PC-9 (cell line): ENCODE measurements around the gene CD28.

Experiments
- EZH2 ChIP-seq: fragments of 200-600 bp; sonication (generic); IDR thresholded peaks from 2 replicates; pipeline ENCODE4 v1.8.0; 2017; ENCODE audit warnings: antibody characterized with exemption, low read depth
- TF ChIP-seq, protein P1 (sequence below): fragments of 200-600 bp; sonication (generic); conservative IDR thresholded peaks from 2 replicates; pipeline ENCODE4 v1.6.1; 2017; ENCODE audit warnings: mixed run types, antibody characterized with exemption, mild to moderate bottlenecking, moderate library complexity

DNA sequence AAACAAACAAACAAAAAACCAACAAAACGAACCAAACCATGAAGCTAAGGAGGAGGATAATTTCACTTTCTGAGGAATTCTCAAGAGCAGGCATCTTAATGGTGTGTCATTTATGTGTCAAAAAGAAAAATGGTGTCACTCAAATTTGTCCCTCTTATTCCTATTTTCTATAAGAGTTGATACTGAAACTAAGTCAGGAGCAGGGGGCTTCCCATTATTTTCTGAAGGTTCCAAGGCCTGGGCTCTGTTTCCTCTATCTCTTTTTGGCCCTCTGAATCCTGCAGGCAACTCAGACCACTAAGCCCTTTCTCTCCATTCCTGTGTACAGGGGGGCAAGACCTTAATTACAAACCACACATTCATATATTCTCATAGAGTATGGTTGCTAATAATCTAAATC lies 44.0 kb upstream of the CD28 start:
- TF ChIP-seq, protein P1, sequence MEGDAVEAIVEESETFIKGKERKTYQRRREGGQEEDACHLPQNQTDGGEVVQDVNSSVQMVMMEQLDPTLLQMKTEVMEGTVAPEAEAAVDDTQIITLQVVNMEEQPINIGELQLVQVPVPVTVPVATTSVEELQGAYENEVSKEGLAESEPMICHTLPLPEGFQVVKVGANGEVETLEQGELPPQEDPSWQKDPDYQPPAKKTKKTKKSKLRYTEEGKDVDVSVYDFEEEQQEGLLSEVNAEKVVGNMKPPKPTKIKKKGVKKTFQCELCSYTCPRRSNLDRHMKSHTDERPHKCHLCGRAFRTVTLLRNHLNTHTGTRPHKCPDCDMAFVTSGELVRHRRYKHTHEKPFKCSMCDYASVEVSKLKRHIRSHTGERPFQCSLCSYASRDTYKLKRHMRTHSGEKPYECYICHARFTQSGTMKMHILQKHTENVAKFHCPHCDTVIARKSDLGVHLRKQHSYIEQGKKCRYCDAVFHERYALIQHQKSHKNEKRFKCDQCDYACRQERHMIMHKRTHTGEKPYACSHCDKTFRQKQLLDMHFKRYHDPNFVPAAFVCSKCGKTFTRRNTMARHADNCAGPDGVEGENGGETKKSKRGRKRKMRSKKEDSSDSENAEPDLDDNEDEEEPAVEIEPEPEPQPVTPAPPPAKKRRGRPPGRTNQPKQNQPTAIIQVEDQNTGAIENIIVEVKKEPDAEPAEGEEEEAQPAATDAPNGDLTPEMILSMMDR, result no peak
- TF ChIP-seq EZH2, result no peak
